Lower leg skin (tissue), 3 donors: Measurements from ENCODE around the gene KASH5.

Experiments
- POLR2A ChIP-seq, 2 donors: fragments of 450-650 bp; IDR thresholded peaks; one replicate each; pipeline ENCODE4 v1.6.1; 2016 to 2017; ENCODE audit warnings: antibody characterized with exemption in 2 of 2, mild to moderate bottlenecking in 1 of 2, moderate library complexity in 1 of 2
- TF ChIP-seq, protein P1 (sequence below), 3 donors: fragments of 450-650 bp; IDR thresholded peaks; one replicate each; pipeline ENCODE4 v1.5.1; 2016; ENCODE audit warnings: antibody characterized with exemption in 3 of 3, mild to moderate bottlenecking in 3 of 3, moderate library complexity in 2 of 3

DNA sequence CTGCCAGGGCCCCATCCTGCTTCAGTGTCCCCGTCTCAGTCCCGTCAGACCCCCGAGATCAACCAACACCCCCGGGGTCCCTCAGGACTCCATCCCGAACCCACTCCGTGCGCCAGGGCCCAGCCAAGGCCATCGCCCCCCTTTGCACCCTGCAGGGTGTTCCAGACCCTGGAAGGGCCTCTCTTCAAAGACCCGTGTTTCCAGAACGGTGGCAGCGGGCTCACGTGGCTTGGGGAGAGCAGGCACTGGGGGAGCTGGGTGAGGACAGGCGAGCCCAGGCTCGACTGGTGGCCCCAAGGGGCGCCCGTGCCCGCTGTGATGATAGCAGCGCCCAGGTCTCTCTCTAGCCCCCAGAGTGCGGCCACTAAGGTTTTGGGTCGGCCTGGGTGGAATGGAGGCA is 1.4 kb downstream of the KASH5 start:
- TF ChIP-seq, protein P1, sequence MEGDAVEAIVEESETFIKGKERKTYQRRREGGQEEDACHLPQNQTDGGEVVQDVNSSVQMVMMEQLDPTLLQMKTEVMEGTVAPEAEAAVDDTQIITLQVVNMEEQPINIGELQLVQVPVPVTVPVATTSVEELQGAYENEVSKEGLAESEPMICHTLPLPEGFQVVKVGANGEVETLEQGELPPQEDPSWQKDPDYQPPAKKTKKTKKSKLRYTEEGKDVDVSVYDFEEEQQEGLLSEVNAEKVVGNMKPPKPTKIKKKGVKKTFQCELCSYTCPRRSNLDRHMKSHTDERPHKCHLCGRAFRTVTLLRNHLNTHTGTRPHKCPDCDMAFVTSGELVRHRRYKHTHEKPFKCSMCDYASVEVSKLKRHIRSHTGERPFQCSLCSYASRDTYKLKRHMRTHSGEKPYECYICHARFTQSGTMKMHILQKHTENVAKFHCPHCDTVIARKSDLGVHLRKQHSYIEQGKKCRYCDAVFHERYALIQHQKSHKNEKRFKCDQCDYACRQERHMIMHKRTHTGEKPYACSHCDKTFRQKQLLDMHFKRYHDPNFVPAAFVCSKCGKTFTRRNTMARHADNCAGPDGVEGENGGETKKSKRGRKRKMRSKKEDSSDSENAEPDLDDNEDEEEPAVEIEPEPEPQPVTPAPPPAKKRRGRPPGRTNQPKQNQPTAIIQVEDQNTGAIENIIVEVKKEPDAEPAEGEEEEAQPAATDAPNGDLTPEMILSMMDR (IDR thresholded peaks at IDR 0.05), result no peak
- TF ChIP-seq POLR2A (IDR thresholded peaks at IDR 0.05), result no peak
